ENCODE results near the gene TYW5.

TYW5 gene

GRCh38 chr2:199933466-199933865, 21.8 kb downstream of the TYW5 start:
- H3K27me3 ChIP-seq (ENCODE audit: insufficient read depth, poor library complexity, severe bottlenecking): no peaks in the 10 kb centered on the region
- no peak overlapping the region for H3K4me3 ChIP-seq (replicated peaks; ENCODE audit: insufficient read depth, low read length)
- no peak overlapping the region for H3K27ac ChIP-seq (replicated peaks)
- no peak for DNase-seq (ENCODE audit: low read depth in 1 of 2, low spot score in 1 of 2)
- TF ChIP-seq CTCF (IDR thresholded peaks at IDR 0.05; ENCODE audit: insufficient read depth, low read length) (no peak), REST (IDR thresholded peaks at IDR 0.05; ENCODE audit: insufficient replicate concordance, low read depth) (no peak)

GRCh38 chr2:199932312-199932855, 22.9 kb downstream of the TYW5 start:
- no peak for DNase-seq (ENCODE audit: low read depth in 1 of 2, low spot score in 1 of 2)
- Histone ChIP-seq H3K4me3 (replicated peaks; ENCODE audit: insufficient read depth, low read length) (no peak overlapping the region), H3K27me3 (ENCODE audit: insufficient read depth, poor library complexity, severe bottlenecking) (no peaks in the 10 kb centered on the region), H3K27ac (replicated peaks) (no peak overlapping the region)
- TF ChIP-seq CTCF (IDR thresholded peaks at IDR 0.05; ENCODE audit: insufficient read depth, low read length) (no peak), SPI1 (IDR thresholded peaks at IDR 0.05; ENCODE audit: borderline replicate concordance, low read depth) (no peak), GABPA (IDR thresholded peaks at IDR 0.05; ENCODE audit: low read depth) (no peak), POLR2AphosphoS5 (IDR thresholded peaks at IDR 0.05; ENCODE audit: low read depth) (no peak), REST (IDR thresholded peaks at IDR 0.05; ENCODE audit: insufficient replicate concordance, low read depth) (no peak)

- H3K27ac ChIP-seq (replicated peaks): no peak overlapping the region
- no peak for DNase-seq (ENCODE audit: low read depth in 1 of 2, low spot score in 1 of 2)
- TF ChIP-seq CTCF (IDR thresholded peaks at IDR 0.05; ENCODE audit: insufficient read depth, low read length): no peak
- TF ChIP-seq POLR2AphosphoS5 (IDR thresholded peaks at IDR 0.05; ENCODE audit: low read depth): no peak
- TF ChIP-seq REST (IDR thresholded peaks at IDR 0.05; ENCODE audit: insufficient replicate concordance, low read depth): no peak
- TF ChIP-seq SPI1 (IDR thresholded peaks at IDR 0.05; ENCODE audit: borderline replicate concordance, low read depth): no peak
- no peak for TF ChIP-seq GABPA (IDR thresholded peaks at IDR 0.05; ENCODE audit: low read depth)
- H3K4me3 ChIP-seq (replicated peaks; ENCODE audit: insufficient read depth, low read length): no peak overlapping the region
- no peaks in the 10 kb centered on the region for H3K27me3 ChIP-seq (ENCODE audit: insufficient read depth, poor library complexity, severe bottlenecking)
These were observed 26.0 kb downstream of the TYW5 start for GRCh38 chr2:199929262-199929661.
